GM12878 (cell line): ENCODE data around the gene CXorf65. TPM values are rescaled to one million over a fixed set of nuclear protein-coding genes. Genes with fewer than 3 reads are reported as not detected.

ENCODE experiments used
- ATAC-seq: fragments of 200-7000 bp; cut with Tn5 transposase; 3 replicates; pipeline ENCODE4 v1.9.1; 2020; ENCODE audit warnings: mild to moderate bottlenecking, moderate library complexity
- BruUV-seq: library from RNA; stranded (reverse); fragments of 400-500 nt; replicated peaks from 2 replicates; lab custom pipeline; 2021; lab: Mats Ljungman, UMichigan
- CTCF ChIA-PET: fragments of 300-600 bp; sonication (Branson Sonifier 250); formaldehyde crosslinking; extraction: SDS; loops from one replicate; lab custom pipeline; 2021; ENCODE audit warnings: inconsistent platforms; lab: Yijun Ruan, JAX
- POLR2A ChIA-PET: fragments of 350-600 bp; formaldehyde crosslinking; extraction: SDS; loops from one replicate; lab custom pipeline; 2021; ENCODE audit warnings: inconsistent platforms; lab: Charles Lee
- RAD21 ChIA-PET: fragments of 300-600 bp; sonication (Branson Sonifier 250); formaldehyde crosslinking; loops from one replicate; lab custom pipeline; 2023; ENCODE audit warnings: antibody characterized with exemption; ENCODE audit not compliant: unreplicated experiment; lab: Charles Lee
- SMC1A ChIA-PET: fragments of 300-600 bp; sonication (Branson Sonifier 250); formaldehyde crosslinking; loops from one replicate; lab custom pipeline; 2023; ENCODE audit not compliant: unreplicated experiment, uncharacterized antibody; lab: Charles Lee
- DNase-seq: peaks from one replicate; pipeline ENCODE4 v3.0.0-alpha.2; 2011; ENCODE audit warnings: low read depth, low spot score
- FAIRE-seq: peaks from 3 replicates; lab custom pipeline; 2011; peaks lifted over from hg19 to GRCh38; lab: Jason Lieb, UNC
- H2AFZ ChIP-seq: 2 replicates; pipeline ENCODE4 v1.6.0; 2011; ENCODE audit warnings: low read depth, low read length, control low read depth; ENCODE audit not compliant: control insufficient read depth
- H3K27ac ChIP-seq: 2 replicates; pipeline ENCODE4 v1.5.1; 2011; ENCODE audit warnings: control low read depth; ENCODE audit not compliant: control insufficient read depth, insufficient read depth
- H3K27me3 ChIP-seq, 2 experiments: replicated peaks in 1 of 2; 2 replicates each; pipeline versions ENCODE4 v1.6.0 to v1.6.1; 2011; ENCODE audit warnings: low read length in 1 of 2; ENCODE audit not compliant: control insufficient read depth in 2 of 2, insufficient read depth in 2 of 2
- H3K36me3 ChIP-seq, 2 experiments: 2 replicates each; pipeline ENCODE4 v1.5.1; 2011; ENCODE audit warnings: low read length in 1 of 2; ENCODE audit not compliant: control insufficient read depth in 2 of 2, insufficient read depth in 2 of 2
- H3K4me1 ChIP-seq: 2 replicates; pipeline ENCODE4 v1.6.1; 2011; ENCODE audit warnings: mild to moderate bottlenecking, low read length, moderate library complexity, mixed read lengths; ENCODE audit not compliant: control insufficient read depth, insufficient read depth
- H3K4me2 ChIP-seq: 2 replicates; pipeline ENCODE4 v1.6.0; 2011; ENCODE audit warnings: control low read depth; ENCODE audit not compliant: control insufficient read depth, insufficient read depth
- H3K4me3 ChIP-seq: fragments of 200-600 bp; sonication (generic); 2 replicates; pipeline ENCODE4 v1.5.1; 2016
- H3K79me2 ChIP-seq: 2 replicates; pipeline ENCODE4 v1.6.0; 2011; ENCODE audit warnings: low read length; ENCODE audit not compliant: control insufficient read depth, insufficient read depth
- H3K9ac ChIP-seq: 2 replicates; pipeline ENCODE4 v1.8.0; 2011; ENCODE audit warnings: low read length, control low read depth, mixed read lengths; ENCODE audit not compliant: control insufficient read depth, insufficient read depth
- H3K9me3 ChIP-seq: replicated peaks from 3 replicates; pipeline ENCODE4 v1.5.1; 2011; ENCODE audit warnings: mild to moderate bottlenecking, low read length; ENCODE audit not compliant: control insufficient read depth, insufficient read depth
- H4K20me1 ChIP-seq: 2 replicates; pipeline ENCODE4 v1.6.0; 2011; ENCODE audit not compliant: control insufficient read depth, insufficient read depth
- ASH2L ChIP-seq: fragments of 300-600, 200-600 bp; sonication (generic); IDR thresholded peaks from 2 replicates; pipeline ENCODE4 v1.6.1; 2017; ENCODE audit warnings: low read depth, mild to moderate bottlenecking, borderline replicate concordance
- ATF7 ChIP-seq: fragments of 450-650 bp; IDR thresholded peaks from 2 replicates; pipeline ENCODE4 v1.6.1; 2016; ENCODE audit warnings: low read depth, mild to moderate bottlenecking
- BACH1 ChIP-seq: fragments of 450-650 bp; IDR thresholded peaks from 2 replicates; pipeline ENCODE4 v1.6.1; 2017; ENCODE audit warnings: mild to moderate bottlenecking, borderline replicate concordance
- CEBPB ChIP-seq, 2 experiments: fragments of 150-350 bp in 1 of 2; IDR thresholded peaks; 2 replicates each; pipeline ENCODE4 v1.6.1; 2012 to 2014; ENCODE audit warnings: low read depth in 2 of 2, low read length in 2 of 2, borderline replicate concordance in 1 of 2, inconsistent platforms in 1 of 2
- ELK1 ChIP-seq: IDR thresholded peaks from 2 replicates; pipeline ENCODE4 v1.6.1; 2012; ENCODE audit warnings: low read depth, low read length, improper control_type of control experiment
- GATAD2B ChIP-seq: fragments of 450-650 bp; conservative IDR thresholded peaks from 2 replicates; pipeline ENCODE4 v1.6.1; 2017; ENCODE audit warnings: low read depth, mild to moderate bottlenecking, moderate library complexity
- KLF5 ChIP-seq: fragments of 450-650 bp; IDR thresholded peaks from 2 replicates; pipeline ENCODE4 v1.6.1; 2014; ENCODE audit warnings: mild to moderate bottlenecking; ENCODE audit not compliant: partially characterized antibody
- NBN ChIP-seq: fragments of 450-650 bp; IDR thresholded peaks from 2 replicates; pipeline ENCODE4 v1.6.1; 2016
- PAX5 ChIP-seq: IDR thresholded peaks from 2 replicates; pipeline ENCODE4 v1.6.1; 2011; ENCODE audit warnings: low read depth, low read length, borderline replicate concordance
- PML ChIP-seq: IDR thresholded peaks from 2 replicates; pipeline ENCODE4 v1.6.1; 2012; ENCODE audit warnings: low read length, inconsistent platforms
- POU2F2 ChIP-seq: IDR thresholded peaks from 3 replicates; pipeline ENCODE4 v1.6.1; 2011; ENCODE audit warnings: low read depth, mild to moderate bottlenecking, low read length, borderline replicate concordance
- RAD21 ChIP-seq: IDR thresholded peaks from 2 replicates; pipeline ENCODE4 v1.6.1; 2011; ENCODE audit warnings: mild to moderate bottlenecking, low read depth, low read length, moderate library complexity; ENCODE audit not compliant: insufficient read depth
- RBBP5 ChIP-seq: fragments of 200-600 bp; sonication (generic); conservative IDR thresholded peaks from 2 replicates; pipeline ENCODE4 v1.6.1; 2016
- RFX5 ChIP-seq: IDR thresholded peaks from 2 replicates; pipeline ENCODE4 v1.6.1; 2011; ENCODE audit warnings: low read depth, low read length, improper control_type of control experiment
- SMAD5 ChIP-seq: IDR thresholded peaks from 2 replicates; pipeline ENCODE4 v1.6.1; 2016; ENCODE audit warnings: antibody characterized with exemption, low read depth
- SREBF1 ChIP-seq: IDR thresholded peaks from 2 replicates; pipeline ENCODE4 v1.6.1; 2012; ENCODE audit warnings: mild to moderate bottlenecking, low read length
- USF1 ChIP-seq: IDR thresholded peaks from 2 replicates; pipeline ENCODE4 v1.6.1; 2011; ENCODE audit warnings: borderline replicate concordance, low read depth, mild to moderate bottlenecking, moderate library complexity, mixed read lengths, low read length; ENCODE audit not compliant: insufficient read depth; ENCODE audit errors: extremely low read length
- YBX1 ChIP-seq: fragments of 450-650 bp; IDR thresholded peaks from 2 replicates; pipeline ENCODE4 v1.6.1; 2016; ENCODE audit warnings: antibody characterized with exemption
- ZNF592 ChIP-seq: fragments of 450-650 bp; IDR thresholded peaks from 2 replicates; pipeline ENCODE4 v1.6.1; 2017; ENCODE audit warnings: mild to moderate bottlenecking, moderate library complexity
- WGBS: methylation state at CpG from one replicate; pipeline ENCODE4 v1.1.6; 2016; ENCODE audit warnings: low lambda C conversion rate; ENCODE audit not compliant: insufficient replicate concordance, insufficient coverage; ENCODE audit errors: missing lambda C conversion rate; 5-methylcytosine and 5-hydroxymethylcytosine counted together
- in situ Hi-C: fragments of 300-500 bp; cut with MboI; formaldehyde crosslinking; loops from 9 replicates; pipeline ENCODE4 v1.14.3; 2018; ENCODE audit warnings: mixed read lengths
- intact Hi-C: fragments of 100-400 bp; cut with micrococcal nuclease; formaldehyde crosslinking; loops from one replicate; pipeline ENCODE4 v1.14.2; 2022; ENCODE audit not compliant: unreplicated experiment
- polyA plus RNA-seq, 11 experiments: library from polyadenylated mRNA; depleted of rRNA in 4 of 11; unstranded in 6 of 11; stranded (reverse) in 5 of 11; fragments of >200 nt; fragmentation: Nextera tagmentation in 4 of 11; fragmentation: Illumina TruSeq in 1 of 11; extraction: Ambion mirVana in 4 of 11; extraction: Trizol in 1 of 11; gene quantifications; 1 replicate in 1 of 11; 2 replicates in 10 of 11; pipeline versions ENCODE4 v1.2.1 to v1.2.3, GENCODE V29; 2011 to 2016; ENCODE audit warnings: inconsistent platforms in 2 of 11, missing spikeins in 2 of 11, low read depth in 1 of 11
- total RNA-seq, 4 experiments: library from RNA; depleted of rRNA in 3 of 4; stranded (reverse); fragments of >200 nt in 3 of 4; fragmentation: Illumina TruSeq in 1 of 4; extraction: Trizol in 1 of 4; gene quantifications; 2 replicates each; pipeline versions ENCODE4 v1.2.1 to v1.2.3, GENCODE V29; 2013 to 2021
- TF ChIP-seq, protein P1 (sequence below): fragments of 450-650 bp; IDR thresholded peaks from 2 replicates; pipeline ENCODE4 v1.6.1; 2017; ENCODE audit warnings: borderline replicate concordance

The CXorf65 gene
- total and polyA plus RNA-seq, 10 of the 15 experiments (the other 5 are each of a cell fraction or from before 2014, with no cell fraction given) = 0.82 to 4.8 (median 2.3) TPM

GRCh38 chrX:71085900-71086299 is 20.6 kb downstream of the CXorf65 start:
- POLR2A ChIA-PET = no interaction called here
- H3K4me3 ChIP-seq = no peak overlapping the region
- no peak overlapping the region for H3K9ac ChIP-seq
- H3K4me2 ChIP-seq = no peak overlapping the region
- intact Hi-C loops (no loop called here), in situ Hi-C loops (no loop called here)
- TF ChIP-seq RFX5 = no peak
- no peak for TF ChIP-seq ZNF592
- TF ChIP-seq USF1 = no peak
- no peak for TF ChIP-seq PAX5
- TF ChIP-seq RAD21 = no peak
- TF ChIP-seq ELK1 = no peak
- no peak for TF ChIP-seq SREBF1
- no peak for TF ChIP-seq SMAD5
- TF ChIP-seq POU2F2 = no peak
- no peak for TF ChIP-seq ASH2L
- TF ChIP-seq RBBP5 = no peak
- TF ChIP-seq GATAD2B = no peak
- TF ChIP-seq KLF5 = no peak
- no peak for TF ChIP-seq YBX1
- TF ChIP-seq ATF7 = no peak
- TF ChIP-seq, protein P1, sequence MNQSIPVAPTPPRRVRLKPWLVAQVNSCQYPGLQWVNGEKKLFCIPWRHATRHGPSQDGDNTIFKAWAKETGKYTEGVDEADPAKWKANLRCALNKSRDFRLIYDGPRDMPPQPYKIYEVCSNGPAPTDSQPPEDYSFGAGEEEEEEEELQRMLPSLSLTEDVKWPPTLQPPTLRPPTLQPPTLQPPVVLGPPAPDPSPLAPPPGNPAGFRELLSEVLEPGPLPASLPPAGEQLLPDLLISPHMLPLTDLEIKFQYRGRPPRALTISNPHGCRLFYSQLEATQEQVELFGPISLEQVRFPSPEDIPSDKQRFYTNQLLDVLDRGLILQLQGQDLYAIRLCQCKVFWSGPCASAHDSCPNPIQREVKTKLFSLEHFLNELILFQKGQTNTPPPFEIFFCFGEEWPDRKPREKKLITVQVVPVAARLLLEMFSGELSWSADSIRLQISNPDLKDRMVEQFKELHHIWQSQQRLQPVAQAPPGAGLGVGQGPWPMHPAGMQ = no peak
- TF ChIP-seq NBN = no peak
- TF ChIP-seq BACH1 = no peak
- TF ChIP-seq PML = no peak
- no peak for TF ChIP-seq CEBPB (IDR thresholded peaks at IDR 0.05; ENCODE audit: borderline replicate concordance in 1 of 2, low read depth in 2 of 2, low read length in 2 of 2)
- SMC1A ChIA-PET = no interaction called here
- no peaks in the 10 kb centered on the region for H3K27me3 ChIP-seq
- H3K27ac ChIP-seq = no peak overlapping the region
- no TSS peak for BruUV-seq
- RAD21 ChIA-PET = no interaction called here
- ATAC-seq = no peak
- H4K20me1 ChIP-seq = no peaks in the 10 kb centered on the region
- H3K79me2 ChIP-seq = no peaks in the 10 kb centered on the region
- WGBS = 7% methylated on average over 4 of the region's 4 CpGs
- H3K4me1 ChIP-seq = no peaks in the 10 kb centered on the region
- H3K36me3 ChIP-seq = no peaks in the 10 kb centered on the region
- CTCF ChIA-PET = interaction anchor here (0.7 kb wide), 1 partner anchor 41 kb away, joined by 3 read pairs; no protein-coding TSS in a partner anchor
- FAIRE-seq = no peak
- no peak for DNase-seq
- H2AFZ ChIP-seq = no peak overlapping the region
- H3K9me3 ChIP-seq = no peaks in the 10 kb centered on the region
